ENCODE measurements around the gene MEI4. TPM values are rescaled to one million over a fixed set of nuclear protein-coding genes. Genes with fewer than 3 reads are reported as not detected.

Gene MEI4
- total RNA-seq, 1 donor from 2014 or later: not detected

GRCh38 chr6:77962070-77962469 lies 309.2 kb downstream of the MEI4 start:
- Histone ChIP-seq H3K27ac (no peak overlapping the region), H3K36me3 (no peaks in the 10 kb centered on the region)

GRCh38 chr6:77965449-77965848 lies 312.6 kb downstream of the MEI4 start:
- Histone ChIP-seq H3K4me3 (no peak overlapping the region), H3K27me3 (ENCODE audit: low read depth) (no peaks in the 10 kb centered on the region), H3K36me3 (no peaks in the 10 kb centered on the region), H3K9me3 (peaks cover 4% of the 10 kb centered on the region), H3K4me1 (no peaks in the 10 kb centered on the region), H3K27ac (no peak overlapping the region)
- no peak for TF ChIP-seq CTCF (IDR thresholded peaks at IDR 0.05)
- DNase-seq (no peak), ATAC-seq (no peak)
- intact Hi-C loops (cut with DNase I): no loop called here

More at GRCh38 chr6:77962070-77962469, 309.2 kb downstream of the MEI4 start:
- ATAC-seq (no peak), DNase-seq (no peak)
- Histone ChIP-seq H3K4me3 (no peak overlapping the region), H3K9me3 (peaks cover 4% of the 10 kb centered on the region), H3K4me1 (no peaks in the 10 kb centered on the region), H3K27me3 (ENCODE audit: low read depth) (no peaks in the 10 kb centered on the region)
- TF ChIP-seq CTCF (IDR thresholded peaks at IDR 0.05): no peak
- intact Hi-C loops (cut with DNase I): no loop called here

- no peaks in the 10 kb centered on the region for H3K9me3 ChIP-seq
- intact Hi-C loops (cut with DNase I): no loop called here
- no peak overlapping the region for H3K4me3 ChIP-seq
- ATAC-seq (no peak), DNase-seq (no peak)
- no peaks in the 10 kb centered on the region for H3K36me3 ChIP-seq
- no peaks in the 10 kb centered on the region for H3K27me3 ChIP-seq (ENCODE audit: low read depth)
- TF ChIP-seq CTCF (IDR thresholded peaks at IDR 0.05): no peak
- H3K4me1 ChIP-seq: no peaks in the 10 kb centered on the region
- H3K27ac ChIP-seq: no peak overlapping the region
Measured at GRCh38 chr6:77972334-77972733, 319.5 kb downstream of the MEI4 start.

Other genes starting within 250 kb of the MEI4 start
- 0.18 TPM for gene HTR1B, start 189.5 kb upstream of the MEI4 start, total RNA-seq